ENCODE data around the gene CDC42BPA.

DNA sequence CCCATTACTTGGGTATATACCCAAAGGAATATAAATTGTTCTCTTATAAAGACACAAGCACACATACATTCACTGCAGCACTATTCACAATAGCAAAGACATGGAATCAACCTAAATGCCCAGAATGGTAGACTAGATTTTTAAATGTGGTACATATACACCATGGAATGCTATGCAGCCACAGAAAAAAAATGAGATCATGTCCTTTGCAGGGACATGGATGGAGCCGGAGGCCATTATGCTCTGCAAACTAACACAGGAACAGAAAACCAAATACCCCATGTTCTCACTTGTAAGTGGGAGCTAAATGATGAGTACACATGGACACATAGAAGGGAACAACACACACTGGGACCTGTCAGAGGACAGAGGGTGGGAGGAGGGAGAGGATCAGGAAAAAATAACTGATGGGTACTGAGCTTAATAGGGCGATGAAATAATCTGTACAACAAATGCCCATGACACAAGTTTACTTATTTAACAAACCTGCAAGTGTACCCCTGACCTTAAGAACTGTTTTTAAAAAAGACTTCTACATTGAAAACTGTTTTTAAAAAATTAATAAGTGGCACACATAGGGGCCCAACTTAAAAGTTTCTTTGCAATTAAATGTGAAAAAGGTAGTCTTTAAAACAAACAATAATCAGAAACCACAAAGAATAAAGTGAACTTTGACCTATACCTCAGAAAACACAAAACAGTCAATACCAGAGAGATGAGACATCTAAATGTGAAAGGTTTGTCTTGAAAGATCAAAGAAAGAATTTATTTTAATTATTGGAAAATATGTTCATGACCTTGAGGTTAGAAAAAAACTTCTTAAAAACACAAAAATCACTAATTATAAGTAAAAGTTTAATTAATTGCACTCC is 75.2 kb downstream of the CDC42BPA start:
- TF ChIP-seq, protein P1, sequence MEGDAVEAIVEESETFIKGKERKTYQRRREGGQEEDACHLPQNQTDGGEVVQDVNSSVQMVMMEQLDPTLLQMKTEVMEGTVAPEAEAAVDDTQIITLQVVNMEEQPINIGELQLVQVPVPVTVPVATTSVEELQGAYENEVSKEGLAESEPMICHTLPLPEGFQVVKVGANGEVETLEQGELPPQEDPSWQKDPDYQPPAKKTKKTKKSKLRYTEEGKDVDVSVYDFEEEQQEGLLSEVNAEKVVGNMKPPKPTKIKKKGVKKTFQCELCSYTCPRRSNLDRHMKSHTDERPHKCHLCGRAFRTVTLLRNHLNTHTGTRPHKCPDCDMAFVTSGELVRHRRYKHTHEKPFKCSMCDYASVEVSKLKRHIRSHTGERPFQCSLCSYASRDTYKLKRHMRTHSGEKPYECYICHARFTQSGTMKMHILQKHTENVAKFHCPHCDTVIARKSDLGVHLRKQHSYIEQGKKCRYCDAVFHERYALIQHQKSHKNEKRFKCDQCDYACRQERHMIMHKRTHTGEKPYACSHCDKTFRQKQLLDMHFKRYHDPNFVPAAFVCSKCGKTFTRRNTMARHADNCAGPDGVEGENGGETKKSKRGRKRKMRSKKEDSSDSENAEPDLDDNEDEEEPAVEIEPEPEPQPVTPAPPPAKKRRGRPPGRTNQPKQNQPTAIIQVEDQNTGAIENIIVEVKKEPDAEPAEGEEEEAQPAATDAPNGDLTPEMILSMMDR (IDR thresholded peaks at IDR 0.05) = no peak
- no peak for TF ChIP-seq ZFX (IDR thresholded peaks at IDR 0.05; ENCODE audit: borderline replicate concordance)

Measured in 22Rv1 (cell line).